Measurements from ENCODE around the gene USHBP1.

DNA sequence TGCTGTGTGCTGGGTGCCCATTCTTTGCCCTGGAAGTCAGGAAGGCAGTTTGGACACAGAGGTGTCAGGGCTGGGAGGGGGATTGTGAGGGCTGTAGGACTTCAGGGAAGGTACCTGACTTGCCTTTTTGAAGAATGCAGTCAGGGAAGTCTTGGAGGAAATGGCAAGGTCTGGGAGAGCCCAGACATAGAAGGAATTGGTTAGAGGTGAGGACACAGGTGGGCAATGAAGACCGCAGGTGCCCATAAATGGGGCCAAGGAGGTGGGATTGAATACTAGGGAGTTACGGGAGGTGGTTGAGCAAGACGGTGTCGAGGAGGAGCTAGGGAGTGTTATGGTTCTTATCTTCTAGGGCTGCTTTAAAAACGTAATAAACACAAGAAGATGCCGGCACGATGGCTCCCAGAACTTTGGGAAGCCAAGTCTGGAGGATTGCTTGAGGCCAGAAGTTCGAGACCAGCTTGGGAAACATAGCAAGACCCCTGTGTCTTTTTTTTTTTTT, 43.4 kb upstream of the USHBP1 start:
- TF ChIP-seq, protein P1, sequence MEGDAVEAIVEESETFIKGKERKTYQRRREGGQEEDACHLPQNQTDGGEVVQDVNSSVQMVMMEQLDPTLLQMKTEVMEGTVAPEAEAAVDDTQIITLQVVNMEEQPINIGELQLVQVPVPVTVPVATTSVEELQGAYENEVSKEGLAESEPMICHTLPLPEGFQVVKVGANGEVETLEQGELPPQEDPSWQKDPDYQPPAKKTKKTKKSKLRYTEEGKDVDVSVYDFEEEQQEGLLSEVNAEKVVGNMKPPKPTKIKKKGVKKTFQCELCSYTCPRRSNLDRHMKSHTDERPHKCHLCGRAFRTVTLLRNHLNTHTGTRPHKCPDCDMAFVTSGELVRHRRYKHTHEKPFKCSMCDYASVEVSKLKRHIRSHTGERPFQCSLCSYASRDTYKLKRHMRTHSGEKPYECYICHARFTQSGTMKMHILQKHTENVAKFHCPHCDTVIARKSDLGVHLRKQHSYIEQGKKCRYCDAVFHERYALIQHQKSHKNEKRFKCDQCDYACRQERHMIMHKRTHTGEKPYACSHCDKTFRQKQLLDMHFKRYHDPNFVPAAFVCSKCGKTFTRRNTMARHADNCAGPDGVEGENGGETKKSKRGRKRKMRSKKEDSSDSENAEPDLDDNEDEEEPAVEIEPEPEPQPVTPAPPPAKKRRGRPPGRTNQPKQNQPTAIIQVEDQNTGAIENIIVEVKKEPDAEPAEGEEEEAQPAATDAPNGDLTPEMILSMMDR (IDR thresholded peaks at IDR 0.05): no peak
- no peak for TF ChIP-seq EZH2 (IDR thresholded peaks at IDR 0.05; ENCODE audit: borderline replicate concordance, insufficient read depth, low read depth, low read length, poor library complexity, severe bottlenecking)

Measured in B cell (primary cell).